GM21367 (cell line): Measurements from ENCODE around the gene OTOG.
"Not testable (repeated sequence)": the region's sequence is repeated elsewhere in the genome, so short reads cannot be mapped to it uniquely, and the experiment has no call there.

ENCODE experiments used
- ATAC-seq: cut with Tn5 transposase; IDR thresholded peaks from one replicate; pipeline ENCODE4 v1.9.1; 2021; ENCODE audit not compliant: unreplicated experiment

OTOG gene

DNA sequence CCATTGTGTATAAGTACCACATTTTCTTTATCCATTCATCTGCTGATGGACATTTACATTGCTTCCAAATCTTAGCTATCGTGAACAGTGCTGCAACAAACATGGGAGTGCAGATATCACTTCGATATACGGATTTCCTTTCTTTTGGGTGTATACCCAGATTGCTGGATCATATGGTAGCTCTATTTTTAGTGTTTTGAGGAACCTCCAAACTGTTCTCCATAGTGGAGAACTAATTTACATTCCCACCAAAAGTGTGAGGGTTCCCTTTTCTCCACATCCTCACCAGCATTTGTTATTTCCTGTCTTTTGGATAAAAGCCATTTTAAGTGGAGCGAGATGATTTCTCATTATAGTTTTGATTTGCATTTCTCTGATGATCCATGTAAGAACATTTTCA lies 75.7 kb downstream of the OTOG start:
- ATAC-seq = not testable (repeated sequence)

DNA sequence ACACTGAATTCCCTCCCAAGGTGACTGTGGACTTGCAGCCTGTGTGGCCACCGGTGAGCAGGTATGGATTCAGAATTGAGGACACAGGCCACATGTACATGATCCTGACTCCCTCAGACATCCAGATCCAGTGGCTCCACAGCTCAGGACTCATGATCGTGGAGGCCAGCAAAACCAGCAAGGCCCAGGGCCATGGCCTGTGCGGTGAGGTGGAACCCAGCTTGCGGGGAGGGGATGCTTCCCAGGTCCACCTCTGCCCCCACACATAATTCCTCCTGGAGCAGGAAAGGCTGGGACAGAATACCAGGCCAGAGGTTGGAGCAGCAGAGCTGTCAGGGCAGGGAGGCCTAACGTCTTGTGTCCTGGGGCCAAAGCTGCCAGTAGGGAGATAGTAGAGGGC lies 82.1 kb downstream of the OTOG start:
- ATAC-seq = no peak

DNA sequence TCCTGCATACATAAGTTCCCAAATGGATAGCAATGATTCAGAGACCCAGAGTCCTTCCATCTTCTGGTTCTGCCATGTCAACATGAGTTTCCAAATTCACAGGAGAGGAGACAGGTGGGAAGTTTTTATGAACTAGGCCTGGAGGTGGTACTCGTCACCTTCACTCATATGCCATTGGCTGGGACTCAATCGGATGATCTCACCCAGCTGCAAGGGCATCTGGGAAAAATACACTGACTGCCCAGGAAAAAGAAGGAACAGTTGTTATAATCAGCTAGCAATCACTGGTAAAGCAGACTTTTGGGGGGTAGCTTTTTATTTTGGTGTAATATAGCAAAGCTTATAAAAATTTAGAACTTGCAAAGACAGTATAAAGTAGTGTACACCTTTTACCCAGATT lies 83.9 kb downstream of the OTOG start:
- no peak for ATAC-seq

DNA sequence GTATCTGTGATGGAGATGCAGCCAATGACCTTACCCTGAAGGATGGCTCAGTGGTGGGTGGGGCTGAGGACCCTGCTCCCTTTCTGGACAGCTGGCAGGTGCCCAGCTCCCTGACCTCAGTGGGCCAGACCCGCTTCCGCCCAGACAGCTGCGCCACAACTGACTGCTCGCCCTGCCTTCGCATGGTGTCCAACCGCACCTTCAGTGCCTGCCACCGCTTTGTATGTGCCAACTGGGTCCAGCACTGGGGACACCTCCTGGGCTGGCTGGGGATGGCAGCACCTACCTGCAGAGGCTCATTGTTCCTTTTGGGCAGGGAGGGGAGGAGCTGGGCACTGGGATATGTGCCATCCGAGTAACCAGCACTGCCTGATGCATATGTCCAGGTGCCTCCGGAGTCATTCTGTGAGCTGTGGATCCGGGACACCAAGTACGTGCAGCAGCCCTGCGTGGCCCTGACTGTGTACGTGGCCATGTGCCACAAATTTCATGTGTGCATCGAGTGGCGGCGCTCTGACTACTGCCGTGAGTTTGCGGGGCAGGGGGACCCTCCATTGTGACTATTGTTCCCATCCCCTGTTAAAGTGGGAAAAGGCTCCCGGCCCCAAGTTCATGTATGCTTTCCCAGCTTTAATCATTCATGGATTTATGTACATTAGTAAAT lies 84.8 kb downstream of the OTOG start:
- no peak for ATAC-seq

DNA sequence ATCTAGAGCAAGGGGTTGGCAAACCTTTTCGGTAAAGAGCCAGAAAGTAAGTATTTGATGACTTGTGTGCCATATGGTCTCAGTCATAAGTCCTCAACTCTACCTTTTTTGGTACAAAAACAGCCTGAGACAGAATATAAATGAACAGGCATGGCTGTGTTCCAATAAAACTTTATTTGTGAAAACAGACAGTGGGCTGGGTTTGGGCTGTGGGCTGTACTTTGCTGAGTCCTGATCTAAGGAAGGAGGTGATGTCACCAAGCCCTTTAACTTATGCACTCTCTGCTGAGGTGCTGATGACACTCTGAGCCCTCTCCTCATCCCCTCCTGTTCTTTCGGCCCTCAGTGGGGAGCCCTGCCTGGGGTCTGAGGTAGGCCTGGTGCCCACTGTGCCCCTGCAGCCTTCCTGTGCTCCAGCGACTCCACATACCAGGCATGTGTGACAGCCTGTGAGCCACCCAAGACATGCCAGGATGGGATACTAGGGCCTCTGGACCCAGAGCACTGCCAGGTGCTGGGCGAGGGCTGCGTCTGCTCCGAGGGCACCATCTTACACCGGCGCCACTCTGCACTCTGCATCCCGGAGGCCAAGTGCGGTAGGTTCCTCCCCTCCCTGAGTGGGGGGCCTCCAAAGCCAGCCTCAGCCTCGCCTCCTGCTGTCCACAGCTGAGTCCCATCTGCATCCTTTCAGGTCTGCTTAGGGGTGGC lies 86.4 kb downstream of the OTOG start:
- ATAC-seq = no peak

DNA sequence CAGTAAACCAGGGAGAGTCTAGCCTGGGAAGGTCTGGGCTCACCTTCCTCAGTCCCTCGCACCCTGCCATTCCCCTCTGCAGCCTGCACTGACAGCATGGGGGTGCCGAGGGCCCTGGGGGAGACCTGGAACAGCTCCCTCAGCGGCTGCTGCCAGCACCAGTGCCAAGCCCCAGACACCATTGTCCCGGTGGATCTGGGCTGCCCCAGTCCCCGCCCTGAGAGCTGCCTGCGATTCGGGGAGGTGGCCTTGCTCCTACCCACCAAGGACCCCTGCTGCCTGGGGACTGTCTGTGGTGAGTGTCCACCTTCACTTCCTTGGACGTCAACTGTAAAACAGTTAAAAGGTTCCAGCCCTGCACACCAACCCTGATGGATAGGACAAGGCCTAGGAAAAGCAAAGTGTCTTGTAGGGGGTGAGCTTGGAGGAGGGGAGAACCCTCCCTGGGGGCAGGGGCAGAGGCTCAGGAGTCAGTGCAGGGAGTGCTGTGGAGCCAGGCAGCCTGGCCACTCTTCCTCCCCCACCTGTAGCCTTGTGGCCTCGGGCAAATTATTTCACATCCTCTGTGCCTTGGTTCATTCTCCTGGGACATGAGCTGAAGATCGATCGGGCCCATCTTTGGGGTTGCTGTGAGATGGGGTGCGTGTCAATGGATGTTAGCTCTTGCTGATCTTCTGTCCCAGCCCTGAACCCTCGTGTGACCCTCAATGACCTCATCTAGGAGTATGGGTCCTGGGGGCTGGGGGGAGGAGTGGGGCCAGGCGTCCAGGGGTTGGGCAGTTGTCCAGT lies 87.1 kb downstream of the OTOG start:
- ATAC-seq = no peak

DNA sequence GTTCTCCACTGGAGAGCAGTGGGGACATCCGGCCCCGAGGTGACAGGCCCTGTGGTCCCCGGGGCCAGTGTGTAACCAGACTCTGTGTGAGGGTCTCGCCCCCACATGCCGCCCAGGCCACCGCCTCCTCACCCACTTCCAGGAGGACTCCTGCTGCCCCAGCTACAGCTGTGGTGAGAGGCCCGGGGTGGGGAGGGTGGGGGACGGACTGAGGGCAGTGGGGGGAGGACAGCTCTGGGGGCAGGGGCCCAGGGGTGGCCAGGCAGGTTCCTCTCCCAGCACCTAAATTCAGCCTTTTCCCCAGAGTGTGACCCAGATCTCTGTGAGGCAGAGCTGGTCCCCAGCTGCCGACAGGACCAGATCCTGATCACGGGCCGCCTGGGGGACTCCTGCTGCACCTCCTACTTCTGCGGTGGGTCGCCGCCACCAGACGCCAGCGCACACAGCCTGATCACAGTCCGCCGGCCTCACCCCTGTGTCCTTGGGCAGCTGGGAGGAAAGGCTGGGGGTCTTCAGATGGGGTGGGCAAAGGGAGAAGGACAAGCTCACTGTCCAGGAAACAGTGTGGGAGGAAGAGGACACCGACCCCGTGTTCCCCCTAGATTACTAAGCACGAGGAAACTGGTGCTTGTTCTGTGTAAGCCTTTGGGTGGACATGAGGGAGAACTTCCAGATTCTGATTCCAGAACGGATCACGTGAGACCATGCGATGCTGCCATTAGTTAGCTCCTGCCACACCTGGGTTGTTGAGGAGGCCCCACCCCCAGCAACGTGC lies 87.9 kb downstream of the OTOG start:
- ATAC-seq = no peak

DNA sequence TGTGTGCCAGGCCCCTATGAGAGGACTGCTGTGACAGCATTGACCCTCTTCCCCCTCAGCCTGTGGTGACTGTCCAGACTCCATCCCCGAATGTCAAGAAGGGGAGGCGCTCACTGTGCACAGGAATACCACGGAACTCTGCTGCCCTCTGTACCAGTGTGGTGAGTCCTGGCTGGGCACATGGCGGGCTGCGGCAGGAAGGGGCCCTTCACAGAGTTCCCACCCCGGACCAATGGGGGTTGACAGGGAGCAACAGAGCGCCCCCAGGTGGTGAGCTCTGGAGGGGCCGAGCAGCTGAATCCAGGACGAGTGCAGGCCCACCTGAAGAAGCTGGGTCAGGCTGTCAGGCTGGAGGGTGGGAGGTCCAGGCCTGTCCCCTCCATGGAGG lies 88.5 kb downstream of the OTOG start:
- no peak for ATAC-seq

DNA sequence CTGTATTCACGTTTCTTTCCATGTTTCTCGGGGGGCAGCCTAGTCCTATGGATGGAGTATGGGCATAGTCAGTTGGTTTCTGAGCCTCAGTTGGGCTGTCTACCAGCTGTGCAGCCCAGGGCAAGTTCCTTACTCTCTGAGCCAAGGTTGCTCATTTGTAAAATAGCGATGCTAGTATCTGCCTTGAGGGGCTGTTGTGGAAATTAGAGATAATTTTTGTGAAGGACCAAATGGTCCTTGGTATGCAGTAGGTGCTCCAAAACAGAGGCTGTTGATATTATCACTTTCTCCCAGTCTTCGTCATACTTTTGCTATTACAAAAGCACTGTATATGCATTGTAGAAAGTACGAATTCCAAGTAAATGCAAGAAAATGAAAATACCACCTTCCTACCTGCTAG lies 89.7 kb downstream of the OTOG start:
- ATAC-seq = no peak

DNA sequence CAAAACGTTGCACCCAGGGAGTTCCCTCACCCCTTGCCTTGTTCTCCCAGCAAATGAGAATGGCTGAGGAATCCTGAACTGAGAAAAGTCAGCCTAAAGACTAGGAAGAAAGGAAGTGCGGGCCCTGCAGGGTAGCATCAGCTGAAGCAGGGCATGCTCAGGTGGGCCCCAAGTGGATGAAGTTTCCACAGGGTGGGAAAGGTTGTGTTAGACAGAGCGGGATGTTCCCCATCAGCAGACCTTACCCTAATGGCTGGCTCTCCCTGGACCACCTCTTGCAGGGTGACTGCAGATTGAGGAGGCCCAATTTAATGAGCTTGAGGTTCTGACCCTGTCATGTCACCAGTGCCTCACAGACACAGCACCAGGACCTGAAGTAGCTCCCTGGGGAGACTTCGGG lies 90.8 kb downstream of the OTOG start:
- ATAC-seq = no peak

DNA sequence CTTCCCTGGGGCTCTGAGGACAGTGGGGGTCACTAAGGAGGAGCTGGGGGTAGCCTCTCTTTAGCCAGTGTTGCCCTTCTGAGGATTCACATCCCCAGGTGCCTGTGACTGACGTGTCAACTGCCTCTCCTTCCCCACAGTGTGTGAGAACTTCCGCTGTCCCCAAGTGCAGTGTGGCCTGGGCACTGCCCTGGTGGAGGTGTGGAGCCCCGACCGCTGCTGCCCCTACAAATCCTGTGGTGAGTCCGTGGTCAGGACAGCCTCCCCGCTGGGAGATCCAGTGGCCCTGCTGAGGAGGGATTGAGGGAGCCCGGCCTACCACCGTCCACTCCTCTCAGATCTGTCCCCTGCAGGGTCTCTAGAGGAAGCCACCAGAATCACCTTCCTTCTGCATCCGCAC lies 91.3 kb downstream of the OTOG start:
- no peak for ATAC-seq

DNA sequence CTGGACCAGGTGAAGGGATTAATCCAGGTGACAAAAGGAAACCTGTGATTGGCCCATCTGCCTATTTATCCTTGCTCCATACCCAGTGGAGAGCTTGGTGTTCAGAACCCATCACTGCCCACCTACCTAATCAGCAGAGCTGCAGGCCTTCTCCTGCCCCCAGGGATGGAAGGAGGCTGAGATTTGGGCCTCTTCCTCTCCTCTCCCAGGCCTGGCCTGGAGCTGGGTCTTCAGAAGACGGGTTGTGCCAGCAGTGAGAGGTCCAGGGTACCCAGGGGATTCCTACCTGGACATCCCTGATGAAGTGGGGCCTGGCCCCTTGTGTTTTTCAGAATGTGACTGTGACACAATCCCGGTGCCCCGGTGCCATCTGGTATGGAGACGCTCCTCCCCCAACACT lies 92.0 kb downstream of the OTOG start:
- ATAC-seq = no peak

DNA sequence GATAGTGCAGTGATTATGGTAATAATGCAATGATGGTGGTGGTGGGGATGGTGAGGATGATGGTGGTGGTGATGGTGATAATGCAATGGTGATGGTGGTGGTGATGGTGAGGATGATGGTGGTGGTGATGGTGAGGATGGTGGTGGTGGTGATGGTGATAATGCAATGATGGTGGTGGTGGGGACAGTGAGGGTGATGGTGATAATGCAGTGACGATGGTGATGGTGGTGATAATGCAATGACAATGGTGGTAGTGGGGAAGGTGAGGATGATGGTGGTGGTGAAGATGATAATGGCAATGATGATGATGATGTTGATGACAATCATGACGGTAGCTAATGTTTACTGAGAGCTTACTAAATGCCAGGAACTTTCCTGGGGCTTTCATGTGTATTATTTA lies 92.7 kb downstream of the OTOG start:
- ATAC-seq = no peak

DNA sequence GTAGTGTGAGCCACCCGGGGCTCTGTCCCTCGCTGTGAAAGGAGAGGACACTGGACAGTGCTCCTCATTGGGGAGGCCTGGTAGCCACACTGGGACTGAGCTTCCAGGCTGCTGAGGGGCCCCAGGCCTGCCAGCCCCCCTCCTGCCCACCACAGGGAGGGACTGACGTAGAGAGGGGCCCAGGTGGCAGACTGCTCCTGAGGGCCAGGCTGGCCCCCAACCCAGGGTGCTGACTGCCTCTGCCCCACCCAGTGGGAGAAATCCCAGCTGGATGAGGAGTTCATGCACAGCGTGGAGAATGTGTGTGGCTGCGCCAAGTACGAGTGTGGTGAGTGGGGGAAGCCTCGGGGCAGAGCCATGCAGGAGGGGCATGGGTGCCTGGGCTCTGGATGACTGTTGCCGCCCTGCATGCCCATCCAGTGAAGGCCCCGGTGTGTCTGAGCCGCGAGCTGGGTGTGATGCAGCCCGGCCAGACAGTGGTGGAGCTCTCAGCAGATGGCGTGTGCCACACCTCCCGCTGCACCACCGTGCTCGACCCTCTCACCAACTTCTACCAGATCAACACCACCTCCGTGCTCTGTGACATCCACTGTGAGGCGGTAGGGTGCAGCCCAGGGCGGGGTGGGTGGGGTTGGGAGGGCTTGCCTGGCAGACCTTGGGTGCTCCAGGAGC lies 93.6 kb downstream of the OTOG start:
- ATAC-seq = no peak

DNA sequence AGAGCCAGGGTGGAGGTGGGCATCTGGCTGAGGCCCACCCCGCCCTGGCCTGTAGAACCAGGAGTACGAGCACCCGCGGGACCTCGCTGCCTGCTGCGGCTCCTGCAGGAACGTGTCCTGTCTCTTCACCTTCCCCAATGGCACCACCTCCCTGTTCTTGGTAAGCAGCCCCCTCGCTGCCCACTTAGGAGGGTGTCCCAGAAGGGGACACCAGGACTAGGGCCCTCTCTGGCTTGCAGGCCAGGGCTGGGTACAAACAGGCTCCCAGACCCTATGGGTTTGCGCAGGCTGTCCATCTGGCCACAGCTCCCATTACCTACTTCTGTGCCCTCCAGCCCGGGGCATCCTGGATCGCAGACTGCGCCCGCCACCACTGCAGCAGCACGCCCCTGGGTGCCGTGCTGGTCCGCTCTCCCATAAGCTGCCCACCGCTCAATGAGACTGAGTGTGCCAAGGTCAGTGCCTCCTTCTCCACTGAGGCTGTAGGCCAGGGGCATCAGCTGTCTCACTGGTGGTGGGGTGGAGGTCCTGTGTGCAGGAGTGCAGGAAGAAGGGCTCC lies 94.8 kb downstream of the OTOG start:
- no peak for ATAC-seq

DNA sequence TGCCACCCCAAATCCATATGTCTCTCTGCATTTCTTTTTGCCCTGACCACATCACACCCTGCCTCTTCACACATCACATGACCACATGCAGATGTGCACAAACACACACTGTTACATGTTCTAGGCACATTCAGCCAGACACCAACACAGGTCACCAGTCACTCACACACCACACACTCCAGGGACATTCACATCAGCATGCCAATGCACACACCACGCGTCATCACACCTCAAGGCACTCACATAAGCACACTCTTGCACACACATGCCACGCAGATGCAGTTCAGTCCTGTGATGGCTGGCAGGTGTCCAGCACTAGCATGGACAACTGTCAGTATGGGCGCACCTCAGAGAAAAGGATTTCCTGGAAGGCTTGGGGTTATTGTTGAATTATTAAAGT lies 95.3 kb downstream of the OTOG start:
- ATAC-seq = no peak

DNA sequence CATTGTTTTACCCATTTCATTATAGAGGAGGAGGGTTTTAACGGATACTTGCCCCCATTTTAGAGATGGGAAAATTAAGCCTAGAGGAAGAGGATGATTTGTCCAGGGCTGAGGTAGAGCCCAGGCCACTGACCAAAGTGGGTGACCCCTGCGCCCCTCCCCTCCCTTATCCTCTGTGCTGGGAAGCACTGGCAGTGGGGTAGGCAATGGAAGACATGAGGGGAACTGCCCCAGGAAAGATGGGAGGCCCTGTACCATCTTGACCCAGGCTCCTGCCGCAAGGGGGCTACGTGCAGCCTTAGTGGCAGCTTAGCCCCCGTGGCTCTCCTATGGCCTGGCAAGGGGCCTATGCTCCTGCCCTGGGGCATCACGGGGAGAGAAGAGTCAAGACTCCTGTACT lies 95.9 kb downstream of the OTOG start:
- ATAC-seq = no peak

DNA sequence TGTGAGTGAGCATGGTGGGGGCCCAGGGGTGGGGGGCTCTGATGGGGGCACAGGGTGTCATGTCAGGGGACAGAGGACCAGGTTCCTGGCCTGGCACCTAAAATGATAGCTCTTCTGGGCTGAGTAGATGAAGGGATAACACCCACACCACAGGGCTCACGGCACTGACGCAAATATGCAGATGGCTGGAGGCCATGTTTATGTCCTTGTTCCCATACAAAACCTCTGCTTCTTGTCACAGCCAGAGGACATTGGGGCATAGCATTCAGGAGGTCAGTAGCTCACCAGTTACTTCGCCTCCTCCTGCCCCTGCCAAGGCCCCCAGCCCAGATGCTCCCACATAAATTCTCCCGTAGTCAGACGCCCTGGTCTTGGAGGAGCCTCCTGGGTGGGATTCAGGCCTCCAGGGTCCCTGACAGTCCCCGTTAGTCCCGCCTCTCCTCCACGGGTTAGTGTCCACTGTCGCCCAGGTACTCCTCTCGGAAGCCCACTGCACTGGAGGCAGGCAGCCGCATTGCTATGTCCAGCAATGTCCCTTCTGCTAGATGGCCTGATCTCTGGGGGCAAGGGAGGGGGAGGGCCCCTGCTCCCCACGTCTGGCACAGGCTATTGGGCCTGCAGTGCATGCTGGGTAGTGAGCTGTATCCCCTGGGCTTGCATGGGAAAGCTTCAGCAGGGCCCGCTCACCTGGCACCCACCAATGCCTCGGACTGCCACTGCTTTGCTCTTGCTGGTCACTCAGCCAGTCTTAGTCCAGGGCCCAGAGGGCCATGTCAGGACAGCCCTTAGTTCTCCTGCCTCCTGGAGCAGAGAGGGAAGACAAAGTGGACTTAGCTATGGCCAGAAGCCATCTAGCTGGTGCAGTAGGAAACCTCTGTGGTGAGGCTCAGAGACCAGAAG lies 96.7 kb downstream of the OTOG start:
- ATAC-seq = no peak

DNA sequence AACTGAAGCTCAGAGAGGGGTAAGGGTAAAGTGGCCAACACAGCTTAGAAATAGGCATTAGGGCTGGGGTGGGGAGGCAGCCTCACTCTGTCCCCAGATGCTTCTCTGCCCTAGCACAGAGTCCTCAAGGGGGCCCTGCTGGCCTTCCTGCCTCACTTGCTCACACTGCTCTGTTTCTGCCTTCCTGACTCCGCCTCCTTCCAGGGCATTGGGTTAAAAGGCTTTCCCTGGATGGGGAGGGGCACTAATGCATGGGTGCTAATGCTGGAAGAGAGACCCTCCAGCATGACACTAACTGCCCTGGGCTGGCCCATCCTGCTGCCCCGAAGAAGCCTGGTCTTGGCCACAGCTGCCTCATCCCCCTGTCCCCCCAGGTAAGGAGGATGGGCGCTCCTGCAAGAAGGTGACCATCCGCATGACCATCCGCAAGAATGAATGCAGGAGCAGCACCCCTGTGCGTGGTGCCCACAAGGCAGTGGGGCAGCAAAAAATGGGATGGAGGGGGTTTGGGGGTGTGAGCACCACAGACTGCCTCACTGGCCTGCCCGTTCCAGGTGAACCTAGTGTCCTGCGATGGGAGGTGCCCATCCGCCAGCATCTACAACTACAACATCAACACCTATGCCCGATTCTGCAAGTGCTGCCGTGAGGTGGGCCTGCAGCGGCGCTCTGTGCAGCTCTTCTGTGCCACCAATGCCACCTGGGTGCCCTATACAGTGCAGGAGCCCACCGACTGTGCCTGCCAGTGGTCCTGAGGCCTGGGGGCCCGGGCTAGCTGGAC lies 98.3 kb downstream of the OTOG start:
- no peak for ATAC-seq
